DMS 273 treated with DMSO at 0.1 percent for 48 hours (cell line): Measurements from ENCODE around the gene ADIPOQ.
"Not testable (repeated sequence)": the region's sequence is repeated elsewhere in the genome, so short reads cannot be mapped to it uniquely, and the experiment has no call there.

Experiments used
- DNase-seq: peaks from one replicate; lab custom pipeline; 2025; lab: John Stamatoyannopoulos, UW

ADIPOQ gene

DNA sequence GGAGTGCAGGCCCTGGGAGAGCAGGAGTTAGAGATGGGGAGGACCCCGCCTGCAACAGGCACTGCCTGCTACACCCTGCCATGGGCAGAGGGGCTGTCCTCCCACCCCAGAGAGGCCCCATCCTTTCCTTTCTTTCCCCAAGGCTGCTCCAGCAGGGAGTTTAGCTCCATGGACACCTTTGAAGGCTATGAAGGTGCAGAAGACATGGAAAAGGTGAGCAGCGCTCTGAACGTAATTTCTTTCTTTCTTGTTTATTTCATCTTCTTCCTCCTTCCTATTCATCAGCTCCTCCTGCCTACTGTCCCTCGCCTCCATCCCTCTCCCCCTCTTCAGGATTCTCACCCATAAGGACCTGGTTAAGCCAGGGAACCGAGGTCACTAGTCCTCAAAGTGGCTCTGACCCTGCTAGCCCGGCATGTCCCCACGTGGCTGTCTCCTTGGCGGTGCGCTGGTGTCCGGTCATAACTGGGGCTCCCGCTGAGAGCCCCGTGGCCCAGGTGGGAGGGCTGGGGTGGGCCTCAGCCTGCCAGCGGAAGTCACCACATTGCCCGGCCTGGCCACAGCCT, 16.0 kb upstream of the ADIPOQ start:
- DNase-seq = no peak

DNA sequence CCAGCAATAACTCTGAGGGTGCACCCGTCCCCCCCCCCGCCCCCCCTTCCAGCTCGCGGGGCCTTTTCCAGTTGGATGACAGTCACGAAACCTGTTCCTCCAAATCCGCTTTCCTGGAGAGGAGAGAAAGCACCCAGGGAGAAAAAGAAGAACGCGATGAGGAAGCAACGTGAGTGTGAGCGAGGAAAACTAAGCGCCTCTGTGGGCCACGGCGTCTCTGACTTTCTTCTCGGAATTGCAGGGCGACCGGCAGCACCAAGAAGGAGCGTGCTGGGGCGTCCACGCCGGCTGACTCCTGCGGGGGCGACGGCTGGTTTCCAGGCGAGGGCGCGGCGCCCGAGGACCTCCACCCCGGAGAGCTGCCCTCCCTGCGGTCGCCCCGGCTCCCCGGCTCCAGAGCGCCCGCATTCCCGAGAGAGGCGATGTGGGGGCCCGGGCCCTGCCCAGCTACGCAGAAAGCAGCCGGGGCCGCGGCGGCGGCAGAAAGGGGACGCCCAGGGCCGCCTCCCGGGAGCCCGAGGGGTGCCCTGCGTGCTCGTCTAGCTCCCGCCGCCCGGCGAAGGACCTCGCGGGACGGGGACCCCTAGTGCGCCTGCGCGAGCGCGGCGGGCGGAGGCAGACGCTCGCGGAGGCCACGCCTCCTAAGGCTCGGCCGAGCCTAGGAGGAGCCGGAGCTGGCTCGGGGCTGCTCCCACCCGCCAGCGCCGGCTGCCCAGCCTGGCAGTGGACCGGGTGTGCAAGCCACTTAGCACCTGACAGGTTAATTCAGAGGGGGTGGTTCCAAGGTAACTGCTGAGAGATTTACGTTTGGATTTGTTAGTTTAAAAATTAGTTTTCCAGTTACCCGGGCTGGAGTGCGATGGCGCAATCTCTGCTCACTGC, 15.3 kb upstream of the ADIPOQ start:
- no peak for DNase-seq

DNA sequence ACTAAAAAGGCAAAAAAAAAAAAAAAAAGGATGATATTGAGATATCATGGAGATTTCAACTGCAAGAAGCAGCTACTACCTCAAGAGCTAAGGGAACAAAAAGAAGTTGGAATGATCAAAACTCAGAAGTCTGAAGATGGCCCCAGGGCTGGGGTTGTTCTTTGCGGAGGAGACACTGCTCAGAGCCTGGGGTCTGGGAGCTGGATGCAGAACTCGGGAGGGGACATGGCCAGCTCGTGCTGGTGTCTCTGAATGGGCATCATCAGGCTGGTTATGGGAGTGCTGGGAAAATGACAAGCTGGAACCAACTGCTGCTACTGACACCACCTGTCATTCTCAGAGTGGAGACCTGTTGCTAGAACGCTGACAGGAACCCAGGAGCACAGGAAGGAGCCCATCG, 14.2 kb upstream of the ADIPOQ start:
- DNase-seq = no peak

DNA sequence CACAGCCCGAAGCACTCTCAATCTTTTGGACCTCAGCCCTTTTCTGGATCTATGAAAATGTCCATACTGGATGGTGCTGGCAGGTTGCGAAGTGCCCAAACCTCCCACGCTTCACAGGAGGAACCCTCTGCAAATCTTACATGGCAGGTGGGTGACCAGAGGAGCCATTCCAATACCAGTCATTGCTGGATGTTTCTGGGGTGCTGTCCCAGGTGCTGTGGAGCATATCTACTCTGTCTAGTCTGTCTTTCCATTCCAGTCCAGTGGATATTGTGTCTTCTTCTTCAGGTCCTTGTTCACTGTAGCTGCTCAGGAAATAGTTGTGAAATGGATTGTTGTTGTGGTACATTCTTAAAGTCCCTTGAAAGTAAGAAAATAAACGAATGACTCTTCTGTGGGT, 10.7 kb upstream of the ADIPOQ start:
- no peak for DNase-seq

DNA sequence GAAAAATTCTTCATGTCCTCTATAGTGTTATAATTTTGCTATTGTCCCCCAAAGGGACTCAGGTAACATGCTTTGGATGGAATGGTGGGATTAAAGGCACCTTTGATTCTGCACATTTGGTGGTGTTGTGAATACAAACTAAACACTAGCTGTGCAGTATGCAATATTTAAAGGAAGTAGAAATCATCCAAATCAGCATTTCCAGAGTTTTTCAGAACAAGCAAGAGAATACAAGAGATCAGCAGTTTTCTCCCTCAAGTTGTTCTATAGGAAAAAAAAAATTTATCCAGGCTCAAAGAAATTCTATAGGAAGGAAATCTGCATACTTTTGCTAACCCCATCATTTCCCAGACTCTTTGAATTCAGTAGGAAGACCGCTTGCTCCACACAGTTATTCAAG, 10.2 kb upstream of the ADIPOQ start:
- no peak for DNase-seq

DNA sequence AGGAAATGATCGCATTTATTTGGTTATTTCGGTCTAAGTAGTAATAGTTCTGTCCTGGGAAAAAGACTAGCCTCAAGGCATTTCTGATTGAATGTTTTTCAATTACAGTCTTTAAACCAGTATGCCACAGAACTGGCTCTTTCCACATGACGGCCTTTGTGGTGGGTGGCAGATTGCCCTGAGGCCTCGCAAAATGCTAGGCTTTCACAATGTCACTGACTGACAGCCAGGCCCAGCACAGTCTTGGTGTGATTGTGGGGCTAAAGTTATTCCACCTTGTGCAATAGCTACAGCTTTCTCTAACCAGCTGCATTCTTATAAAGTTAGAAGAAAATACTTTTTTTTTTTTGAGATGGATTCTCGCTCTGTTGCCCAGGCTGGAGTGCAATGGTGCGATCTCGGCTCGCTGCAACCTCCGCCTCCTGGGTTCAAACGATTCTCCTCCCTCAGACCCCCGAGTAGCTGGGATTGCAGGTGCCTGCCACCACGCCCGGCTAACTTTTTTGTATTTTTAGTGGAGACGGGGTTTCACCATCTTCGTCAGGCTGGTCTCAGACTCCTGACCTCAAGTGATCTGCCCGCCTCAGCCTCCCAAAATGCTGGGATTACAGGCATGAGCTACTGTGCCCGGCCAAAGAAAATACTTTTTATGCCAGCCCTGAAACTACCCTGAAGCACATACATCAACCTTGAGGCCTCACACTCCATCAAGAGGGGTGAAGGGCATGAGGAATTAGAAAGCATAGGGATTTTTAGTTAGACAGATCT, 2.5 kb upstream of the ADIPOQ start:
- no peak for DNase-seq

DNA sequence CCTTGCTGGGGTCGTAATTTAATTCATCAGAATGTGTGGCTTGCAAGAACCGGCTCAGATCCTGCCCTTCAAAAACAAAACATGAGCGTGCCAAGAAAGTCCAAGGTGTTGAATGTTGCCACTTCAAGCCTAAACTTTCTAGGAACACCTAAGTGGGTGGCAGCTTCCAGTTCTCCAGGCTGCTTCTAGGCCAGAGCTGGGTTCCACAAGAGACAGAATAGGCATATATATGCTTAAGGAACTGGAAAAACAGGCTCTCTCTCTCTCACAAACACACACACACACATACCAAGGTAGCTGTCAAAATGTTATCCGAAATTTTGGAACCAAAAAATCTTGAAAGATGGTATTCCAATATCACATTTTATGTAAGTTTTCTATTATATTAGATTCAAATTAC, 890 bp upstream of the ADIPOQ start:
- DNase-seq = no peak

DNA sequence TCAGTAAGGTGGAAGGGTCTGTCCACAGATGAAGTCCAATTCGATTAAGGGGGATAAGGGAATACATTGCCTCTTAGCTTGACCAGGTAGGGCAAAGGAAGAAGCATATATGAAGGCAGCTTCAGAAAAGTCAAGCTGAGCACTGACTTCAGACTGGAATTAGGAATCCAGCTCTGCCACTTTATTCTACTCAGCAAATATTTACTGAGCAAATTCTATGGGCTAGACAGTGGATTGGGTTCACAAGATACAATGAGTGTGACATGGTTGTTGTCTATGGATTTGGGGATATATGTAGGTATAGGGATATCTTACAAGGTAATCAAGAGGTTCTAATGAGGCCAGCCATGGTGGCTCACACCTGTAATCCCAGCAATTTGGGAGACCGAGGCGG, 526 bp downstream of the ADIPOQ start:
- DNase-seq = no peak

DNA sequence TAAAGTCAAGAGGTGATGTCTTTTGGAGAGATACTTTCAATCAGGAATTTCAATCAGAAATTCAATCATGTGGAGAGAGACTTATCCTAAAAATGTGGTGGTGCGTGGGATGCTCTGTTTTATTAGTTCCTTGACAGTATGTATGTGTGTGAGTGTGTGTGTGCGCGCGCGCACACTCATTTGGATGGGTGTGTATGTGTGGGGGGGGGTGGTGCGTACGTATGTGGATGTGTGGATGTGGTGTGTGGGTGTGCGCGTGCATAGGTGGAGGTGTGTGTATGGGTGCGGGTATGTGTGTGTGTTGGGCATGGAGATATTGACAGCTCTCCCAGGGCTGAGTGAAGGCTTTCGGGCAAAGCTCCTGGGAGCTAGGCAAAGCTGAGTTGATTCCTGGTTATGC, 2.4 kb downstream of the ADIPOQ start:
- DNase-seq = no peak

DNA sequence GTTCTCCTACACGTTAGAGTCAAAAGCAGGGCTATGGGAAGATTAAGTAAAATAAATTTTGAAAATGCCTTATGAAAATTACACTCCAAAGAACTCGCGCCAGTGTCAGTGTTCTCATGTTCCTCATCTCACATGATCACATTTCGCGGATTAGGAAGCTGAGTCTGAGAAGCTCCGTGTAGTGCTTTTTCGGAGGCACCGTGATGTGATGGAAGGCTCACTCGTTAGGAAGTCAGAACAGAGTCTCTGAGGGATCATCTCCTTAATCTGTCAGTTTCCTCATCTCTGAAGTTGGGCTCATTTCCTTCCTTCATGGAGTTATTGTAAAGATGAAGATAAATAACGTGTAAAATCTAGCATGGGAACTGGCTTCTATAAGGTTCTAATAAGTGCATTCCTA, 3.2 kb downstream of the ADIPOQ start:
- DNase-seq = no peak

DNA sequence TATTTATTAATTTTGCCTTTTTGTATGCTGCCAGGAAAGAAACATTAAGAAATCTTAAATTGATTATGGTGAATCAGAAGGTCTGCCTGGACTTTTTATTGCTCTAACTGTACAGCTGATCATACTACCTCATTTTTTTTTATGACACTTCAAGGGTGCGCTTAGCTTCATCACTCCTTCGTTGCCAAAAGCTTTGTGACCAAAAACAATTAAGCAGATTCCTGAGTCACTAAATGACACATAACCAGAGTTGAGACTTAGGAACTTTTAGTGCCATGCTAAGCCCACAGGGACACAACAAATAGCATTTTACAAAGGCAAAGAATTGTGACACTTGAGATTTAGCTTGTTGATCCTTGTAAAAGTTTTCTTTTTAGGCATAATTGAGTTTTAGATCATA, 4.9 kb downstream of the ADIPOQ start:
- DNase-seq = no peak

DNA sequence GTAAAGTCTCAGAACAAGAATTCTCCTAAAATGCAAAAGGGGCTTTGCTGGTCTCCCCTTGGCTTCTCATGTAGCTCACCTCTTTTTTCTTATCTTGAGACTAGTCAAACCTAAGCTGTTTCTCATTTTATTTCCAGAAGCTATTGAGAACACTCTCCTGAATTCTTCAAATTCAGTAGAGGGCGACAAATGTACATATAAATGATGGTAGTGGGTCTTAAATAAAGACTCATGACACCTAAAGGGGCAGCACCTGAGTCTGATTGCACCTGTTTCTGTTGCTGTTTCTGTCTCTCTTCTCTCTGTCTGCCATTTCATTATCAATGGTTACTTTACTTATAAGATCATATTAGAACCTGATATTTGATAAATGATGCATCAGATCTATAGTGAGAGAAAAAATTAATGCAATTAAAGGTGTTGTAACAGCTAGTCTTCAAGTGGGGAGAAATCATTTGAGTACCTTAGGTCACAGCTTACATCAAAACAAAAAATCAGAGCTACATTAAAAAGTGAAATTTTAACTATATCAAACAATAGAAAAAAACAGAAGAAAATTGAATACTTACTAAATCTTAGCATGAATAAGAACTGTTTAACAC, 7.0 kb downstream of the ADIPOQ start:
- DNase-seq = peak; percentile 67

DNA sequence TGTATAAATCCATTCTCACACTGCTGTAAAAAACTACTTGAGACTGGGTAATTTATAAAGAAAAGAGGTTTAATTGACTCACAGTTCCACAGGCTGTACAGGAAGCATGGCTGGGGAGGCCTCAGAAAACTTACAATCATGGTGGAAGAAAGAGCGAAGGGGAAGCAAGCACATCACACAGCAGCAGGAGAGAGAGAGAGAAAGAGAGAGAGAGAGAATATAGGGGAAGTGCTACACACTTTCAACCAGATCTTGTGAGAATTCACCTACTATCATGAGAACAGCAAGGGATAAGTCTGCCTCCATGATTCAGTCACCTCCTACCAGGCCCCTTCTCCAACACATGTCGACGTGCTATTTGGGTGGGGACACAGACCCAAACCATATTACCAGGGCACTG, 9.3 kb downstream of the ADIPOQ start:
- not testable (repeated sequence) for DNase-seq

DNA sequence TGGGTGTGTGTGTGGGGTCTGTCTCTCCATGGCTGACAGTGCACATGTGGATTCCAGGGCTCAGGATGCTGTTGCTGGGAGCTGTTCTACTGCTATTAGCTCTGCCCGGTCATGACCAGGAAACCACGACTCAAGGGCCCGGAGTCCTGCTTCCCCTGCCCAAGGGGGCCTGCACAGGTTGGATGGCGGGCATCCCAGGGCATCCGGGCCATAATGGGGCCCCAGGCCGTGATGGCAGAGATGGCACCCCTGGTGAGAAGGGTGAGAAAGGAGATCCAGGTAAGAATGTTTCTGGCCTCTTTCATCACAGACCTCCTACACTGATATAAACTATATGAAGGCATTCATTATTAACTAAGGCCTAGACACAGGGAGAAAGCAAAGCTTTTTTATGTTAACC, 10.5 kb downstream of the ADIPOQ start:
- DNase-seq = no peak

DNA sequence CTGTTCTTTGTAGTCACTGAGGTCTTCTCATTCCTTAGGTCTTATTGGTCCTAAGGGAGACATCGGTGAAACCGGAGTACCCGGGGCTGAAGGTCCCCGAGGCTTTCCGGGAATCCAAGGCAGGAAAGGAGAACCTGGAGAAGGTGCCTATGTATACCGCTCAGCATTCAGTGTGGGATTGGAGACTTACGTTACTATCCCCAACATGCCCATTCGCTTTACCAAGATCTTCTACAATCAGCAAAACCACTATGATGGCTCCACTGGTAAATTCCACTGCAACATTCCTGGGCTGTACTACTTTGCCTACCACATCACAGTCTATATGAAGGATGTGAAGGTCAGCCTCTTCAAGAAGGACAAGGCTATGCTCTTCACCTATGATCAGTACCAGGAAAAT, 11.6 kb downstream of the ADIPOQ start:
- DNase-seq = no peak

DNA sequence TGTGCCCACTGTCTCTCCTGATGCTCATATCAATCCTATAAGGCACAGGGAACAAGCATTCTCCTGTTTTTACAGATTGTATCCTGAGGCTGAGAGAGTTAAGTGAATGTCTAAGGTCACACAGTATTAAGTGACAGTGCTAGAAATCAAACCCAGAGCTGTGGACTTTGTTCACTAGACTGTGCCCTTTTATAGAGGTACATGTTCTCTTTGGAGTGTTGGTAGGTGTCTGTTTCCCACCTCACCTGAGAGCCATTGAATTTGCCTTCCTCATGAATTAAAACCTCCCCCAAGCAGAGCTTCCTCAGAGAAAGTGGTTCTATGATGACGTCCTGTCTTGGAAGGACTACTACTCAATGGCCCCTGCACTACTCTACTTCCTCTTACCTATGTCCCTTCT, 12.4 kb downstream of the ADIPOQ start:
- no peak for DNase-seq

DNA sequence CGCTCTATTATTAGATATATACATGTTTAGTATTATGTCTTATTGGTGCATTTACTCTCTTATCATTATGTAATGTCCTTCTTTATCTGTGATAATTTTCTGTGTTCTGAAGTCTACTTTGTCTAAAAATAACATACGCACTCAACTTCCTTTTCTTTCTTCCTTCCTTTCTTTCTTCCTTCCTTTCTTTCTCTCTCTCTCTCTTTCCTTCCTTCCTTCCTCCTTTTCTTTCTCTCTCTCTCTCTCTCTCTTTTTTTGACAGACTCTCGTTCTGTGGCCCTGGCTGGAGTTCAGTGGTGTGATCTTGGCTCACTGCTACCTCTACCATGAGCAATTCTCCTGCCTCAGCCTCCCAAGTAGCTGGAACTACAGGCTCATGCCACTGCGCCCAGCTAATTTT, 15.2 kb downstream of the ADIPOQ start:
- no peak for DNase-seq

DNA sequence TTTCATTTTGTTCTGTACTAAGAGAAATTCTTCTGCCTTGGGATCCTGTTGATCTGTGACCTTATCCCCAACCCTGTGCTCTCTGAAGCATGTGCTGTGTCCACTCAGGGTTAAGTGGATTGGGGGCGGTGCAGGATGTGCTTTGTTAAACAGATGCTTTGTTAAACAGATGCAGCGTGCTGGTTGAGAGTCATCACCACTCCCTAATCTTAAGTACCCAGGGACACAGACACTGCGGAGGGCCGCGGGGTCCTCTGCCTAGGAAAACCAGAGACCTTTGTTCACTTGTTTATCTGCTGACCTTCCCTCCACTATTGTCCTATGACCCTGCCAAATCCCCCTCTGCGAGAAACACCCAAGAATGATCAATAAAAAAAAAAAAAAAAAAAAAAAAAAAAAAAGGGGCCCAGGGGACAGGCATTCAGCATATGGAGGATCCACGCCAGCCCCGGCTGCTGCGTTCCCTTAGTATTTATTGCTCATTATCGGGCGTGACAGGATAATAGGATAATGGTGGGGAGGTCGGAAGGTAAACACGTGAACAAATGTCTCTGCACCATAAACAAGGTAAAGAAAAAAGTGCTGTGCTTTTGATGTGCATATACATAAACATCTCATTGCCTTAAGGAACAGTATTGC, 22.8 kb downstream of the ADIPOQ start:
- not testable (repeated sequence) for DNase-seq

DNA sequence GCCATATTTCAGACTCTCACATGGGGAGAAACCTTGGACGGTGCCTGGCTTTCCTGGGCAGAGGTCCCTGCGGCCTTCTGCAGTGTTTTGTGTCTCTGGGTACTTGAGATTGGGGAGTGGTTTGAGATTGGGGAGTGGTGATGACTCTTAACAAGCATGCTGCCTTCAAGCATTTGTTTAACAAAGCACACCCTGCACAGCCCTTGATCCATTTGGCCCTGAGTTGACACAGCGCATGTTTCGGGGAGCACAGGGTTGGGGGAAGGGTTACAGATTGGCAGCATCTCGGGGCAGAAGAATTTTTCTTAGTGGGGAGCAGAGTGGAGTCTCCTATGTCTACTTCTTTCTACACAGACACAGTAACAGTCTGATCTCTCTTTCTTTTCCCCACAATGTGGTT, 23.6 kb downstream of the ADIPOQ start:
- DNase-seq = not testable (repeated sequence)

DNA sequence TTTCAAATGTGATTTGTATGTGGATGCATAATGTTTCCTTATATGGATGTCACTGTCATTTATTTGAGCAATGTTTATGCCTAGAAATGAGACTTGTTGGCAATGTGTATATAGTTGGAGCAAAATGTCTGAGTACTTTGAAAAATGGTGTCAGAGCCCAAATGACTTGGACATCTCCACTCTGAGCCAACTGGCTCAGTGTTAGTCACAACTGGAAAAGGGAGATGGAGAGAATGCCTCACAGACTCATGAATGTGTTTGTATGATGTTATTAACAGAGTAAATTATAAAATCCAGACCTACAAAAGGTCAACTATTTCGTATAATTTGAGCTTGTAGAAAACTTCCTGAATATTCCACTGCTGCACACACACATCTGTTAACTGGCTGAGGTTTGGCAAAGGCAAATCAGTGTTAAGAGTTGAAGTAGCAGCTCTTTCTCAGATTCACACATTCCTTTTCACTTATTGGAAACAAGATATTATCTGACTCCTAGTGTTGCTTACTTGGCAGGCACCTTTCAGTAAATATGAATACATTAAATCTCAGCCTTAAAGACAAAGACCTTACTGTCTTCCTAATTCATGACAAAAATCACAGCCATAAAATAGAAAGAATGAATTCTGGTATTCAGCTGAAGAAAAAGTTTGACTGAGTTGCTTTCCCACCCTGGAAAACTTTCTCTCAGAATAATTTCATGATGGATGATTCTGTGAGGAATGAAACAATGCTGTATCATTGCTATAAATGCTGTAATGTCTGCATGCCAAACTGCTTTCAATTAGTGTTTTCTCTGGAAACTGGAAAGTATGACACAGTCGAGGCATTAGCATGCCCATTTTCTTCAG, 27.0 kb downstream of the ADIPOQ start:
- DNase-seq = no peak
